PC-3 (cell line): ENCODE data around the gene PRKCE.

Experiments
- EZH2 ChIP-seq: fragments of 300-600 bp; sonication (generic); IDR thresholded peaks from one replicate; pipeline ENCODE4 v1.6.1; 2017; ENCODE audit warnings: antibody characterized with exemption, mild to moderate bottlenecking, low read length; ENCODE audit not compliant: unreplicated experiment
- EZH2phosphoT487 ChIP-seq: fragments of 300-600 bp; sonication (generic); IDR thresholded peaks from 2 replicates; pipeline ENCODE4 v1.6.1; 2018; ENCODE audit warnings: mild to moderate bottlenecking, antibody characterized with exemption, low read length, borderline replicate concordance
- TF ChIP-seq, protein P1 (sequence below): fragments of 300-600 bp; sonication (generic); conservative IDR thresholded peaks from 2 replicates; pipeline ENCODE4 v1.5.1; 2017; ENCODE audit warnings: antibody characterized with exemption, low read depth, mild to moderate bottlenecking, low read length

DNA sequence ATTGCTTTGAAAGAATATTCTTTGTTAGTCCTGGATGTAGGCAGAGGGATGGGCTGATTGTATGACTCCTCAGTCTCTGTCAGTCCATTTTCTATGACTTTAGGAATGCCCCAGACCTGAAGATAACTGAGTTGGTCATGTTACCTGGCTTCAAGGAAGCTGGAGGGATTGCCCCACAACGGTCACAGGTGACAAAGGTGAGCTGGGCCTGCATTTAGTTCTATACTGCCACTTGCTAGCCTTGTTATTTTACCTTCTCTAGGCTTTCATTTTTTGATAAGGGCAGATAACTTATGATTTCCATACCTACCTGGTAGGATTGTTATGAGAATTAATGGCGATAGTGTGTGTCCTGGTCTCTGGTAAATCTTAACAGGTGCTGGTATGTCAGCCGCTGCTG, 260.1 kb downstream of the PRKCE start:
- TF ChIP-seq, protein P1, sequence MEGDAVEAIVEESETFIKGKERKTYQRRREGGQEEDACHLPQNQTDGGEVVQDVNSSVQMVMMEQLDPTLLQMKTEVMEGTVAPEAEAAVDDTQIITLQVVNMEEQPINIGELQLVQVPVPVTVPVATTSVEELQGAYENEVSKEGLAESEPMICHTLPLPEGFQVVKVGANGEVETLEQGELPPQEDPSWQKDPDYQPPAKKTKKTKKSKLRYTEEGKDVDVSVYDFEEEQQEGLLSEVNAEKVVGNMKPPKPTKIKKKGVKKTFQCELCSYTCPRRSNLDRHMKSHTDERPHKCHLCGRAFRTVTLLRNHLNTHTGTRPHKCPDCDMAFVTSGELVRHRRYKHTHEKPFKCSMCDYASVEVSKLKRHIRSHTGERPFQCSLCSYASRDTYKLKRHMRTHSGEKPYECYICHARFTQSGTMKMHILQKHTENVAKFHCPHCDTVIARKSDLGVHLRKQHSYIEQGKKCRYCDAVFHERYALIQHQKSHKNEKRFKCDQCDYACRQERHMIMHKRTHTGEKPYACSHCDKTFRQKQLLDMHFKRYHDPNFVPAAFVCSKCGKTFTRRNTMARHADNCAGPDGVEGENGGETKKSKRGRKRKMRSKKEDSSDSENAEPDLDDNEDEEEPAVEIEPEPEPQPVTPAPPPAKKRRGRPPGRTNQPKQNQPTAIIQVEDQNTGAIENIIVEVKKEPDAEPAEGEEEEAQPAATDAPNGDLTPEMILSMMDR = no peak
- TF ChIP-seq EZH2phosphoT487 (no peak), EZH2 (no peak)
